Osteoblast (primary cell): ENCODE results near the gene TNIK. TPM values are rescaled to one million over a fixed set of nuclear protein-coding genes. Genes with fewer than 3 reads are reported as not detected.

Source experiments
- DNase-seq: peaks from one replicate; pipeline ENCODE4 v3.0.0; 2011; ENCODE audit warnings: low spot score, mixed read lengths; ENCODE audit not compliant: insufficient read length; ENCODE audit errors: missing footprints
- H2AFZ ChIP-seq: 2 replicates; pipeline ENCODE4 v1.6.0; 2011; ENCODE audit warnings: mild to moderate bottlenecking, low read length
- H3K27ac ChIP-seq: 2 replicates; pipeline ENCODE4 v1.5.1; 2011; ENCODE audit warnings: mild to moderate bottlenecking, low read depth, low read length, moderate library complexity
- H3K27me3 ChIP-seq: 2 replicates; pipeline ENCODE4 v1.6.0; 2012; ENCODE audit warnings: mild to moderate bottlenecking, control low read depth, inconsistent platforms, low read length, moderate library complexity; ENCODE audit not compliant: insufficient read depth
- H3K36me3 ChIP-seq: 2 replicates; pipeline ENCODE4 v1.5.1; 2011; ENCODE audit warnings: mild to moderate bottlenecking, low read length, control low read depth, moderate library complexity; ENCODE audit not compliant: insufficient read depth
- H3K4me1 ChIP-seq: 2 replicates; pipeline ENCODE4 v1.5.1; 2011; ENCODE audit warnings: mild to moderate bottlenecking, low read length, control low read depth, moderate library complexity; ENCODE audit not compliant: insufficient read depth
- H3K4me2 ChIP-seq: 2 replicates; pipeline ENCODE4 v1.6.0; 2011; ENCODE audit warnings: mild to moderate bottlenecking, low read length; ENCODE audit not compliant: insufficient read depth
- H3K4me3 ChIP-seq: fragments of 200-600 bp; sonication (generic); 3 replicates; pipeline ENCODE4 v1.5.1; 2012; ENCODE audit warnings: mild to moderate bottlenecking, low read length, inconsistent platforms; ENCODE audit not compliant: insufficient read depth
- H3K79me2 ChIP-seq: 2 replicates; pipeline ENCODE4 v1.6.0; 2012; ENCODE audit warnings: mild to moderate bottlenecking, low read length, control low read depth, inconsistent platforms; ENCODE audit not compliant: insufficient read depth
- H3K9me3 ChIP-seq: 2 replicates; pipeline ENCODE4 v1.5.1; 2011; ENCODE audit warnings: low read depth, low read length, control low read depth
- H4K20me1 ChIP-seq: 2 replicates; pipeline ENCODE4 v1.6.0; 2012; ENCODE audit warnings: mild to moderate bottlenecking, low read length, control low read depth; ENCODE audit not compliant: insufficient read depth
- total RNA-seq: library from RNA; depleted of rRNA; stranded (reverse); fragments of >200 nt; gene quantifications from 2 replicates; pipeline ENCODE4 v1.2.3, GENCODE V29; 2012
- TF ChIP-seq, protein P1 (sequence below): IDR thresholded peaks from 2 replicates; pipeline ENCODE4 v1.5.1; 2011; ENCODE audit warnings: mild to moderate bottlenecking, low read depth, low read length, moderate library complexity; ENCODE audit errors: extremely low read depth

TNIK gene
- total RNA-seq, 1 donor = 7.6 TPM

GRCh38 chr3:171397089-171397488 is 63.1 kb downstream of the TNIK start:
- Histone ChIP-seq H3K27ac (no peak overlapping the region), H2AFZ (no peak overlapping the region), H3K36me3 (no peaks in the 10 kb centered on the region), H3K9me3 (no peaks in the 10 kb centered on the region), H4K20me1 (no peaks in the 10 kb centered on the region), H3K4me3 (no peak overlapping the region), H3K79me2 (no peaks in the 10 kb centered on the region), H3K4me1 (no peaks in the 10 kb centered on the region), H3K27me3 (peaks cover 18% of the 10 kb centered on the region), H3K4me2 (no peak overlapping the region)
- no peak for DNase-seq
- TF ChIP-seq, protein P1, sequence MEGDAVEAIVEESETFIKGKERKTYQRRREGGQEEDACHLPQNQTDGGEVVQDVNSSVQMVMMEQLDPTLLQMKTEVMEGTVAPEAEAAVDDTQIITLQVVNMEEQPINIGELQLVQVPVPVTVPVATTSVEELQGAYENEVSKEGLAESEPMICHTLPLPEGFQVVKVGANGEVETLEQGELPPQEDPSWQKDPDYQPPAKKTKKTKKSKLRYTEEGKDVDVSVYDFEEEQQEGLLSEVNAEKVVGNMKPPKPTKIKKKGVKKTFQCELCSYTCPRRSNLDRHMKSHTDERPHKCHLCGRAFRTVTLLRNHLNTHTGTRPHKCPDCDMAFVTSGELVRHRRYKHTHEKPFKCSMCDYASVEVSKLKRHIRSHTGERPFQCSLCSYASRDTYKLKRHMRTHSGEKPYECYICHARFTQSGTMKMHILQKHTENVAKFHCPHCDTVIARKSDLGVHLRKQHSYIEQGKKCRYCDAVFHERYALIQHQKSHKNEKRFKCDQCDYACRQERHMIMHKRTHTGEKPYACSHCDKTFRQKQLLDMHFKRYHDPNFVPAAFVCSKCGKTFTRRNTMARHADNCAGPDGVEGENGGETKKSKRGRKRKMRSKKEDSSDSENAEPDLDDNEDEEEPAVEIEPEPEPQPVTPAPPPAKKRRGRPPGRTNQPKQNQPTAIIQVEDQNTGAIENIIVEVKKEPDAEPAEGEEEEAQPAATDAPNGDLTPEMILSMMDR = no peak

DNA sequence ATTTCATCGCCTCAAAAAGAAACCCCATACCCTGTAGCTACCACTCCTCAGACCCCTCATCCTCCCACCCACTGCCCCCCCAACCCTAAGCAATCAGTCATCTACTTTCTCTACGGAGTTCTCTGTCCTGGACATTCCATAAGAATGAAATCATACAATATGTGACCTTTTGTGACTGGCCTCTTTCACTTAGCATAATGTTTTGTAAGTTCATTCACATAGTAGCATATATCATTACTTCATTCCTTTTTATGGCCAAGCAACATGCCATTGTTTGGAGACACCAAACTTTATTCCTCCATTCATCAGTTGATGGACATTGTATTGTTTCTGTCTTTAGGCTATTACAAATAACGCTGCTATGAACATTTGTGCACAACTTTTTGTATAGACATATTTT is 64.2 kb downstream of the TNIK start:
- Histone ChIP-seq H3K4me3 (no peak overlapping the region), H3K27ac (no peak overlapping the region), H3K79me2 (no peaks in the 10 kb centered on the region), H3K27me3 (peaks cover 11% of the 10 kb centered on the region), H3K9me3 (no peaks in the 10 kb centered on the region), H3K36me3 (no peaks in the 10 kb centered on the region), H3K4me2 (no peak overlapping the region), H4K20me1 (no peaks in the 10 kb centered on the region), H3K4me1 (no peaks in the 10 kb centered on the region), H2AFZ (no peak overlapping the region)
- TF ChIP-seq, protein P1 = no peak
- DNase-seq = no peak

- Histone ChIP-seq H3K9me3 (no peaks in the 10 kb centered on the region), H2AFZ (peak overlapping the region; percentile 47), H3K27ac (no peak overlapping the region), H3K4me1 (no peaks in the 10 kb centered on the region), H3K4me3 (no peak overlapping the region), H3K27me3 (peaks cover 6% of the 10 kb centered on the region), H3K36me3 (no peaks in the 10 kb centered on the region), H3K79me2 (no peaks in the 10 kb centered on the region), H4K20me1 (no peaks in the 10 kb centered on the region), H3K4me2 (no peak overlapping the region)
- DNase-seq = no peak
- TF ChIP-seq, protein P1 = no peak
Measured at GRCh38 chr3:171393032-171393744, 67.0 kb downstream of the TNIK start.

DNA sequence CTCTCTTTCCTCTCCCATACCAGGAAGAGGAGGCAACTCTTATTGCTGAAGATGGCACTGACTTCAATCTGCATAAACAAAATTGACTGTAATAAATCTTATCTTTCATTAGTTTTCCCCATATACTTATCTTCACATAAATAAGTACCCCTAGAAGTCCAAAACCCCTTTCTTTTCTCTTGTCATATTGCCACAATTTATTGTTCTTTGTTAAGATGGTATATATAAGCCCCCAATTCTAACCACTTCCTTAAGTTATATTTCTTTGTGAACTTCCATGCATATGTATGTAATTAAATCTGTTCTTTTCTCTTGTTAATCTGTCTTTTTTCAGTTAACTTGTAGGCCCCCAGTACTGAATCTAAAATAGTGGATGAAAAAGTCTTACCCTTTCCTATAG is 68.8 kb downstream of the TNIK start:
- H3K79me2 ChIP-seq = no peaks in the 10 kb centered on the region

More for the DNA sequence above, 68.8 kb downstream of the TNIK start:
- Histone ChIP-seq H3K27ac (no peak overlapping the region), H3K4me3 (no peak overlapping the region), H3K27me3 (peaks cover 2% of the 10 kb centered on the region), H3K4me1 (no peaks in the 10 kb centered on the region), H2AFZ (no peak overlapping the region), H3K9me3 (no peaks in the 10 kb centered on the region), H3K4me2 (no peak overlapping the region), H3K36me3 (no peaks in the 10 kb centered on the region), H4K20me1 (no peaks in the 10 kb centered on the region)
- TF ChIP-seq, protein P1 = no peak
- DNase-seq = no peak
